H1 (cell line): Measurements from ENCODE around the gene TMEM115. TPM values are rescaled to one million over a fixed set of nuclear protein-coding genes. Genes with fewer than 3 reads are reported as not detected.

Experiments
- CTCF ChIA-PET: fragments of 300-600 bp; sonication (Branson Sonifier 250); formaldehyde crosslinking; loops from one replicate; lab custom pipeline; 2021; ENCODE audit not compliant: partially characterized antibody; lab: Charles Lee
- POLR2A ChIA-PET: fragments of 300-600 bp; sonication (Branson Sonifier 250); formaldehyde crosslinking; loops from one replicate; lab custom pipeline; 2021; ENCODE audit warnings: inconsistent platforms; ENCODE audit not compliant: partially characterized antibody; lab: Charles Lee
- DNase-seq, 2 experiments: peaks; one replicate each; pipeline versions ENCODE4 v3.0.0 to v3.0.0-alpha.2; 2010 to 2022; ENCODE audit warnings: low spot score in 2 of 2, low read depth in 1 of 2, mixed read lengths in 1 of 2
- FAIRE-seq: peaks from 2 replicates; lab custom pipeline; 2011; peaks lifted over from hg19 to GRCh38; lab: Jason Lieb, UNC
- H2AFZ ChIP-seq: 2 replicates; pipeline ENCODE4 v1.8.1; 2012; ENCODE audit warnings: low read length, inconsistent platforms
- H2AK5ac ChIP-seq: 2 replicates; pipeline ENCODE4 v1.6.1; 2013; ENCODE audit warnings: low read depth, low read length
- H2BK120ac ChIP-seq: replicated peaks from 2 replicates; pipeline ENCODE3; 2013; ENCODE audit warnings: low read depth, low read length, inconsistent platforms
- H2BK12ac ChIP-seq: 2 replicates; pipeline ENCODE4 v1.6.1; 2013; ENCODE audit warnings: low read depth, low read length
- H2BK15ac ChIP-seq: 2 replicates; pipeline ENCODE4 v1.6.1; 2013; ENCODE audit warnings: low read length
- H2BK20ac ChIP-seq: 2 replicates; pipeline ENCODE4 v1.6.1; 2013; ENCODE audit warnings: low read length
- H2BK5ac ChIP-seq: 2 replicates; pipeline ENCODE4 v1.6.1; 2013; ENCODE audit warnings: low read depth, low read length
- H3K14ac ChIP-seq: 2 replicates; pipeline ENCODE4 v1.6.1; 2013; ENCODE audit warnings: inconsistent platforms; ENCODE audit not compliant: insufficient read length
- H3K18ac ChIP-seq: 2 replicates; pipeline ENCODE4 v1.6.1; 2013; ENCODE audit warnings: low read length; ENCODE audit errors: extremely low read depth
- H3K23ac ChIP-seq: 2 replicates; pipeline ENCODE4 v1.6.1; 2013; ENCODE audit warnings: inconsistent platforms; ENCODE audit not compliant: insufficient read length
- H3K23me2 ChIP-seq: 2 replicates; pipeline ENCODE4 v1.6.1; 2013; ENCODE audit warnings: low read depth, low read length
- H3K27ac ChIP-seq: 2 replicates; pipeline ENCODE4 v1.6.1; 2011; ENCODE audit warnings: low read depth, low read length, inconsistent platforms
- H3K27me3 ChIP-seq, 4 experiments: replicated peaks in 1 of 4; 1 replicate in 1 of 4; 2 replicates in 3 of 4; pipeline versions ENCODE4 v1.6.1 to v1.8.1; 2011 to 2013; ENCODE audit warnings: low read length in 3 of 4, mild to moderate bottlenecking in 3 of 4, inconsistent platforms in 2 of 4, mixed read lengths in 2 of 4, moderate library complexity in 1 of 4; ENCODE audit not compliant: control insufficient read depth in 3 of 4, insufficient read depth in 3 of 4; ENCODE audit errors: extremely low read depth in 1 of 4
- H3K36me3 ChIP-seq, 4 experiments: 2 replicates each; pipeline versions ENCODE4 v1.6.1 to v1.8.1; 2011 to 2013; ENCODE audit warnings: mild to moderate bottlenecking in 4 of 4, low read length in 3 of 4, moderate library complexity in 2 of 4, control low read depth in 1 of 4, inconsistent platforms in 1 of 4; ENCODE audit not compliant: insufficient read depth in 4 of 4, control insufficient read depth in 2 of 4
- H3K4ac ChIP-seq: replicated peaks from 2 replicates; pipeline ENCODE3; 2013; ENCODE audit warnings: low read length, low read depth, mixed read lengths, inconsistent platforms; ENCODE audit not compliant: insufficient read length
- H3K4me1 ChIP-seq, 4 experiments: replicated peaks in 1 of 4; 1 replicate in 1 of 4; 2 replicates in 3 of 4; pipeline versions ENCODE4 v1.6.1 to v1.8.1; 2011 to 2013; ENCODE audit warnings: low read length in 3 of 4, inconsistent platforms in 2 of 4, mixed read lengths in 1 of 4; ENCODE audit not compliant: insufficient read depth in 4 of 4, control insufficient read depth in 3 of 4
- H3K4me2 ChIP-seq, 2 experiments: 2 replicates each; pipeline versions ENCODE4 v1.6.1 to v1.8.1; 2011 to 2013; ENCODE audit warnings: low read depth in 2 of 2, low read length in 2 of 2, control low read depth in 1 of 2, inconsistent platforms in 1 of 2, mild to moderate bottlenecking in 1 of 2; ENCODE audit not compliant: insufficient read depth in 1 of 2
- H3K4me3 ChIP-seq, 4 experiments: fragments of 200-600, 300-600 bp in 1 of 4; sonication (generic), shearing (Covaris generic), sonication (Bioruptor Twin) in 1 of 4; 2 replicates each; pipeline versions ENCODE4 v1.5.1 to v1.8.1; 2011 to 2016; ENCODE audit warnings: low read length in 4 of 4, low read depth in 3 of 4, control low read depth in 2 of 4, inconsistent platforms in 2 of 4, mild to moderate bottlenecking in 2 of 4, mixed read lengths in 1 of 4, moderate library complexity in 1 of 4; ENCODE audit not compliant: insufficient read depth in 2 of 4; ENCODE audit errors: extremely low read depth in 1 of 4
- H3K56ac ChIP-seq: replicated peaks from 2 replicates; pipeline ENCODE3; 2013; ENCODE audit warnings: low read depth, mild to moderate bottlenecking, mixed read lengths, low read length, inconsistent platforms; ENCODE audit not compliant: insufficient read length
- H3K79me1 ChIP-seq: 2 replicates; pipeline ENCODE4 v1.6.1; 2013; ENCODE audit warnings: low read depth, low read length, control low read depth
- H3K79me2 ChIP-seq, 2 experiments: 2 replicates each; pipeline versions ENCODE4 v1.6.1 to v1.8.1; 2012 to 2013; ENCODE audit warnings: low read length in 2 of 2, mild to moderate bottlenecking in 2 of 2, inconsistent platforms in 1 of 2; ENCODE audit not compliant: insufficient read depth in 2 of 2, control insufficient read depth in 1 of 2
- H3K9ac ChIP-seq, 4 experiments: replicated peaks in 1 of 4; 1 replicate in 1 of 4; 2 replicates in 3 of 4; pipeline versions ENCODE4 v1.6.1 to v1.8.1; 2011 to 2013; ENCODE audit warnings: low read depth in 3 of 4, low read length in 3 of 4, control low read depth in 2 of 4, mild to moderate bottlenecking in 2 of 4, moderate library complexity in 2 of 4, inconsistent platforms in 1 of 4; ENCODE audit errors: extremely low read depth in 1 of 4
- H3K9me3 ChIP-seq, 2 experiments: 2 replicates each; pipeline versions ENCODE4 v1.6.1 to v1.8.1; 2012 to 2013; ENCODE audit warnings: mild to moderate bottlenecking in 2 of 2, moderate library complexity in 2 of 2, control low read depth in 1 of 2, inconsistent platforms in 1 of 2, low read depth in 1 of 2, low read length in 1 of 2, mixed read lengths in 1 of 2; ENCODE audit not compliant: insufficient read depth in 2 of 2
- H4K20me1 ChIP-seq, 2 experiments: replicated peaks in 1 of 2; 2 replicates each; pipeline versions ENCODE3 to v1.8.1; 2011 to 2013; ENCODE audit warnings: inconsistent platforms in 2 of 2, low read length in 2 of 2, mild to moderate bottlenecking in 1 of 2; ENCODE audit not compliant: insufficient read depth in 2 of 2, control insufficient read depth in 1 of 2
- H4K5ac ChIP-seq: 2 replicates; pipeline ENCODE4 v1.6.1; 2013; ENCODE audit warnings: low read length, low read depth, mixed read lengths, inconsistent platforms; ENCODE audit not compliant: insufficient read length
- H4K8ac ChIP-seq: 2 replicates; pipeline ENCODE4 v1.8.0; 2013; ENCODE audit warnings: mild to moderate bottlenecking, moderate library complexity, low read length, inconsistent platforms; ENCODE audit not compliant: insufficient read depth; ENCODE audit errors: extremely low read depth
- H4K91ac ChIP-seq: replicated peaks from 2 replicates; pipeline ENCODE3; 2013; ENCODE audit warnings: low read length, mixed read lengths, inconsistent platforms; ENCODE audit not compliant: insufficient read length
- FOSL1 ChIP-seq: IDR thresholded peaks from 2 replicates; pipeline ENCODE4 v1.6.1; 2011; ENCODE audit warnings: mild to moderate bottlenecking, low read depth, low read length, moderate library complexity; ENCODE audit not compliant: insufficient read depth
- YY1 ChIP-seq: IDR thresholded peaks from 2 replicates; pipeline ENCODE4 v1.6.1; 2011; ENCODE audit warnings: low read depth, mild to moderate bottlenecking, low read length
- whole genome bisulfite sequencing, 2 experiments: shearing (Covaris generic) in 1 of 2; methylation state at CpG; one replicate each; pipeline versions ENCODE4 v1.1.6 to v1.1.7; 2013 to 2015; ENCODE audit warnings: low lambda C conversion rate in 2 of 2, mixed read lengths in 2 of 2, inconsistent platforms in 1 of 2, low coverage in 1 of 2, missing lambda C conversion rate in 1 of 2; ENCODE audit not compliant: insufficient replicate concordance in 2 of 2, insufficient coverage in 1 of 2, insufficient read length in 1 of 2; ENCODE audit errors: extremely low coverage in 1 of 2, missing lambda C conversion rate in 1 of 2; 5-methylcytosine and 5-hydroxymethylcytosine counted together
- polyA plus RNA-seq, 7 experiments: library from polyadenylated mRNA; depleted of rRNA in 3 of 7; stranded (reverse) in 5 of 7; unstranded in 2 of 7; fragments of >200 nt in 5 of 7; fragments of 200-250 nt in 2 of 7; gene quantifications; 1 replicate in 5 of 7; 2 replicates in 1 of 7; 4 replicates in 1 of 7; pipeline versions ENCODE4 v1.2.1 to v1.2.3, GENCODE V29; 2011 to 2013; ENCODE audit warnings: missing spikeins in 2 of 7, mixed read lengths in 2 of 7
- total RNA-seq: library from RNA; stranded (reverse); fragmentation: NEBNext Ultra II Directional; extraction: Animal tissue kit (Norgen Biotek cat#: 25700); gene quantifications from 2 replicates; pipeline ENCODE4 v1.2.1, GENCODE V29; 2021

The TMEM115 gene
- total and polyA plus RNA-seq, 2 of the 8 experiments (the other 6 are each of a cell fraction or from before 2014, with no cell fraction given) = 25.4 to 32.4 TPM

DNA sequence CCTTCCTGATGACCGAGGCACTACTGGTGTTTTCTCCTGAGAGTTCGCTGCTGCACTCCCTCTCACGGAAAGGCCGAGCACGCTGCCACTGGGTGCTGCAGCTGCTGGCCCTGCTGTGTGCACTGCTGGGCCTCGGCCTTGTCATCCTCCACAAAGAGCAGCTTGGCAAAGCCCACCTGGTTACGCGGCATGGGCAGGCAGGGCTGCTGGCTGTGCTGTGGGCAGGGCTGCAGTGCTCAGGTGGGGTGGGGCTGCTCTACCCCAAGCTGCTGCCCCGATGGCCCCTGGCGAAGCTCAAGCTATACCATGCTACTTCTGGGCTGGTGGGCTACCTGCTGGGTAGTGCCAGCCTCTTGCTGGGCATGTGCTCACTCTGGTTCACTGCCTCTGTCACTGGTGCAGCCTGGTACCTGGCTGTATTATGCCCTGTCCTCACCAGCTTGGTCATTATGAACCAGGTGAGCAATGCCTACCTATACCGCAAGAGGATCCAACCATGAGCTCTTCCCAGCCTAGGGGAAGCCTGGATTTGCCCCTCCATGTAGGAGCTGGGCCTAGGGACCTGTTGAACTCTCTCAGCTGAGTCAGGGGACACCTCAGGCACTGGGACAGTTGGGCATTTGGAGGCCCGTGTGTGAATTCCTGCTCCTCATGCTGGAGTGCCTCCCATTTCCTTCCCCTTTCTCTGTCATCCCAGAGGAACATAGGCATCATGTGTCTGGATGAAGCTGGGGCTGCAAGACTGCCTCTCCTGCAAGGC, 5.9 kb downstream of the TMEM115 start:
- Histone ChIP-seq H3K9ac (no peak overlapping the region), H2BK20ac (no peak overlapping the region), H4K5ac (no peak overlapping the region), H4K91ac (no peak overlapping the region), H4K8ac (no peak overlapping the region), H3K4me2 (no peak overlapping the region), H3K9me3 (no peaks in the 10 kb centered on the region), H4K20me1 (peaks cover 9 to 18% of the 10 kb centered on the region in 2 experiments), H2BK12ac (no peak overlapping the region), H3K56ac (no peak overlapping the region), H2BK5ac (no peak overlapping the region), H3K27me3 (no peaks in the 10 kb centered on the region; a peak in 1 of 7 replicates), H3K4me3 (no peak overlapping the region), H3K14ac (no peak overlapping the region), H3K79me1 (peaks cover 16% of the 10 kb centered on the region), H3K4me1 (peaks cover 0 to 21% (median 14%) of the 10 kb centered on the region in 4 experiments; a peak in 6 of 7 replicates), H3K4ac (no peak overlapping the region), H2AK5ac (no peak overlapping the region), H3K23ac (no peak overlapping the region), H2BK15ac (no peak overlapping the region), H3K27ac (no peak overlapping the region), H3K18ac (no peak overlapping the region), H3K79me2 (peaks cover 0 to 22% of the 10 kb centered on the region in 2 experiments; a peak in 2 of 4 replicates), H3K23me2 (peaks cover 10% of the 10 kb centered on the region), H2AFZ (no peak overlapping the region), H2BK120ac (no peak overlapping the region), H3K36me3 (peaks cover 4 to 10% (median 5%) of the 10 kb centered on the region in 4 experiments; a peak in 5 of 8 replicates)
- DNase-seq (no peak), FAIRE-seq (no peak)
- 88% methylated on average over 12 of the region's 12 CpGs; no CpG with 5 or more reads in 1 of the 2 experiments for WGBS, 2 experiments
- CTCF ChIA-PET = interaction anchor here (0.6 to 13.4 kb wide), 19 partner anchors 8 to 197 kb away, joined by 3 to 136 read pairs (median 4); partner anchors contain the start of genes HYAL1, HYAL2 and ZMYND10
- POLR2A ChIA-PET = interaction anchor here (0.8 to 3.3 kb wide), 7 partner anchors 8 to 199 kb away, joined by 3 to 16 read pairs (median 3); partner anchors contain the start of gene RASSF1
- TF ChIP-seq FOSL1 (no peak), YY1 (no peak)
